HCT116 (cell line): ENCODE measurements around the gene RTTN. TPM values are rescaled to one million over a fixed set of nuclear protein-coding genes. Genes with fewer than 3 reads are reported as not detected.

Experiments
- ATAC-seq: fragments of 200-7000 bp; cut with Tn5 transposase; 2 replicates; pipeline ENCODE4 v1.9.1; 2020; ENCODE audit warnings: mild to moderate bottlenecking, moderate library complexity
- BruUV-seq: library from RNA; stranded (reverse); fragments of 400-500 nt; replicated peaks from 2 replicates; lab custom pipeline; 2021; lab: Mats Ljungman, UMichigan
- CTCF ChIA-PET: fragments of 300-600 bp; sonication (Branson Sonifier 250); formaldehyde crosslinking; loops from one replicate; lab custom pipeline; 2021; ENCODE audit warnings: antibody characterized with exemption; lab: Charles Lee
- POLR2A ChIA-PET: fragments of 300-600, 350-600 bp; sonication (Branson Sonifier 250); formaldehyde crosslinking; loops from one replicate; lab custom pipeline; 2021; ENCODE audit warnings: antibody characterized with exemption; lab: Charles Lee
- RAD21 ChIA-PET, 2 experiments: fragments of 300-600 bp; sonication (Branson Sonifier 250); formaldehyde crosslinking; loops; one replicate each; lab custom pipeline; 2023; ENCODE audit warnings: low total read pairs in 2 of 2; ENCODE audit not compliant: uncharacterized antibody in 2 of 2, unreplicated experiment in 2 of 2, low non-redundant PET in 1 of 2; lab: Charles Lee
- DNase-seq: peaks from one replicate; pipeline ENCODE4 v3.0.0-alpha.2; 2010; ENCODE audit warnings: low read depth, low spot score
- H2AFZ ChIP-seq: fragments of 200-600 bp; shearing (Covaris generic), sonication (generic); 2 replicates; pipeline ENCODE4 v1.6.1; 2017; ENCODE audit warnings: low read depth, mixed run types, mixed read lengths, antibody characterized with exemption, low read length; ENCODE audit not compliant: poor library complexity, severe bottlenecking
- H3K27ac ChIP-seq: 2 replicates; pipeline ENCODE4 v1.5.1; 2012; ENCODE audit warnings: low read depth, low read length
- H3K27me3 ChIP-seq: fragments of 200-600 bp; sonication (generic); 2 replicates; pipeline ENCODE4 v1.6.1; 2016; ENCODE audit warnings: mixed run types, low read length, mixed read lengths; ENCODE audit not compliant: insufficient read depth
- H3K36me3 ChIP-seq, 2 experiments: fragments of 200-500 bp in 1 of 2; fragments of 200-600 bp in 1 of 2; sonication (Bioruptor generic) in 1 of 2; sonication (generic) in 1 of 2; 2 replicates each; pipeline versions ENCODE4 v1.5.1 to v1.6.1; 2014 to 2016; ENCODE audit warnings: low read length in 2 of 2, inconsistent platforms in 1 of 2, mixed read lengths in 1 of 2, mixed run types in 1 of 2; ENCODE audit not compliant: insufficient read depth in 2 of 2, control insufficient read depth in 1 of 2
- H3K4me1 ChIP-seq, 2 experiments: fragments of 200-600 bp in 1 of 2; sonication (generic) in 1 of 2; 2 replicates each; pipeline versions ENCODE4 v1.5.1 to v1.6.1; 2012 to 2017; ENCODE audit warnings: low read length in 2 of 2, inconsistent platforms in 1 of 2, mild to moderate bottlenecking in 1 of 2, mixed read lengths in 1 of 2, mixed run types in 1 of 2, moderate library complexity in 1 of 2; ENCODE audit not compliant: insufficient read depth in 2 of 2, control insufficient read depth in 1 of 2
- H3K4me2 ChIP-seq: fragments of 200-600 bp; sonication (generic); 2 replicates; pipeline ENCODE4 v1.6.1; 2017; ENCODE audit warnings: mixed run types, low read length, mixed read lengths
- H3K4me3 ChIP-seq, 2 experiments: fragments of 200-600 bp in 1 of 2; sonication (generic) in 1 of 2; replicated peaks in 1 of 2; 2 replicates each; pipeline ENCODE4 v1.5.1; 2011 to 2016; ENCODE audit warnings: low read length in 2 of 2, control low read depth in 1 of 2, low read depth in 1 of 2, mild to moderate bottlenecking in 1 of 2, mixed read lengths in 1 of 2, mixed run types in 1 of 2
- H3K79me2 ChIP-seq: fragments of 200-600 bp; sonication (generic); 2 replicates; pipeline ENCODE4 v1.6.1; 2017; ENCODE audit warnings: mild to moderate bottlenecking, mixed run types, low read length, moderate library complexity, mixed read lengths; ENCODE audit not compliant: insufficient read depth
- H3K9ac ChIP-seq: fragments of 200-600 bp; sonication (generic); 2 replicates; pipeline ENCODE4 v1.6.1; 2016; ENCODE audit warnings: low read length, mixed read lengths
- H3K9me2 ChIP-seq: fragments of 200-600 bp; sonication (generic), shearing (Covaris generic); 2 replicates; pipeline ENCODE4 v1.6.1; 2017; ENCODE audit warnings: mixed run types, mild to moderate bottlenecking, moderate library complexity; ENCODE audit not compliant: insufficient read depth
- H3K9me3 ChIP-seq, 2 experiments: fragments of 200-500 bp in 1 of 2; fragments of 200-600 bp in 1 of 2; sonication (Bioruptor generic) in 1 of 2; sonication (generic) in 1 of 2; 2 replicates each; pipeline ENCODE4 v1.6.1; 2014 to 2017; ENCODE audit warnings: low read length in 2 of 2, mixed read lengths in 2 of 2, inconsistent platforms in 1 of 2, low read depth in 1 of 2, mild to moderate bottlenecking in 1 of 2, mixed run types in 1 of 2, moderate library complexity in 1 of 2; ENCODE audit not compliant: control insufficient read depth in 1 of 2, insufficient read depth in 1 of 2
- H4K20me1 ChIP-seq: fragments of 200-600 bp; sonication (generic), shearing (Covaris generic); 2 replicates; pipeline ENCODE4 v1.6.1; 2017; ENCODE audit warnings: mixed run types, mild to moderate bottlenecking, moderate library complexity; ENCODE audit not compliant: insufficient read depth
- CTCF ChIP-seq, 3 experiments: fragments of 200-600 bp in 1 of 3; sonication (generic) in 1 of 3; IDR thresholded peaks in 2 of 3; conservative IDR thresholded peaks in 1 of 3; 2 replicates each; pipeline ENCODE4 v1.5.1; 2012 to 2017; ENCODE audit warnings: low read depth in 2 of 3, low read length in 2 of 3, antibody characterized with exemption in 1 of 3, borderline replicate concordance in 1 of 3, control low read depth in 1 of 3, mild to moderate bottlenecking in 1 of 3, mixed read lengths in 1 of 3, mixed run types in 1 of 3, moderate library complexity in 1 of 3; ENCODE audit not compliant: insufficient read depth in 1 of 3
- EGR1 ChIP-seq: IDR thresholded peaks from 2 replicates; pipeline ENCODE4 v1.6.1; 2012; ENCODE audit warnings: low read depth
- ELF1 ChIP-seq: IDR thresholded peaks from 2 replicates; pipeline ENCODE4 v1.6.1; 2012; ENCODE audit warnings: low read depth, borderline replicate concordance
- EZH2 ChIP-seq: fragments of 200-600 bp; sonication (generic); IDR thresholded peaks from 2 replicates; pipeline ENCODE4 v1.6.1; 2017; ENCODE audit warnings: antibody characterized with exemption, mixed run types
- POLR2AphosphoS5 ChIP-seq: IDR thresholded peaks from 2 replicates; pipeline ENCODE4 v1.6.1; 2011; ENCODE audit warnings: mild to moderate bottlenecking, low read depth, low read length, moderate library complexity
- RAD21 ChIP-seq: IDR thresholded peaks from 2 replicates; pipeline ENCODE4 v1.6.1; 2012; ENCODE audit warnings: low read depth, mild to moderate bottlenecking
- SIN3A ChIP-seq: IDR thresholded peaks from 2 replicates; pipeline ENCODE4 v1.6.1; 2012; ENCODE audit warnings: low read depth
- YY1 ChIP-seq: IDR thresholded peaks from 2 replicates; pipeline ENCODE4 v1.6.1; 2011; ENCODE audit warnings: low read length, low read depth, moderate library complexity, mild to moderate bottlenecking; ENCODE audit not compliant: insufficient replicate concordance; ENCODE audit errors: extremely low read depth
- ZBTB33 ChIP-seq: IDR thresholded peaks from 2 replicates; pipeline ENCODE4 v1.6.1; 2011; ENCODE audit warnings: mild to moderate bottlenecking, low read length, moderate library complexity; ENCODE audit not compliant: insufficient replicate concordance; ENCODE audit errors: extremely low read depth
- ZNF274 ChIP-seq: fragments of 200-500 bp; sonication (Bioruptor generic); IDR thresholded peaks from 2 replicates; pipeline ENCODE4 v1.6.1; 2014; ENCODE audit warnings: mild to moderate bottlenecking, low read depth, low read length, inconsistent platforms
- intact Hi-C: fragments of 100-400 bp; cut with micrococcal nuclease; formaldehyde crosslinking; loops from 2 replicates; pipeline ENCODE4 v1.10.0; 2022
- total RNA-seq: library from RNA; stranded (reverse); gene quantifications from one replicate; pipeline ENCODE4 v1.2.1, GENCODE V29; 2021; ENCODE audit not compliant: unreplicated experiment
- TF ChIP-seq, protein P1 (sequence below): IDR thresholded peaks from 2 replicates; pipeline ENCODE4 v1.6.1; 2012; ENCODE audit warnings: low read depth

The RTTN gene
- total RNA-seq, 1 experiment from 2014 or later, result 41.2 TPM

DNA sequence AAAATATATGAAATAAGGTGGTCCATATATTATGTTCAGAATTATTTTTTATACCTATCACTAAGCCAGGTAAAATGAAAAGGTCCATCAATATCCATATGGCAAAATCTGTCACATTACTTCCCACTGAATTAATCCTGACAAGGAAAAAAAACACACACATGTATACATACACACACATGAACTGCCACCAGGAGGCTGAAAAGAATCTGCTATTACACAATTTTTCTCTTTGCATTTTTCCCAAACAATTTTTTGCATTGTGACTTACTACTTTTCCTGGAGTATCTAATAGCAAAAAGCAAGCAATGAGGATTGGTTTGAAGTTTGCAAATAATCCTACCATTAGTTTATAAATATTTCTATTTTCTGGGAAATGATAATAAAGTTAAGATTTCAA, 129.6 kb downstream of the RTTN start:
- no peak overlapping the region for H3K9ac ChIP-seq
- intact Hi-C loops, result no loop called here
- CTCF ChIA-PET, result no interaction called here

GRCh38 chr18:70074116-70074515, 131.4 kb downstream of the RTTN start:
- CTCF ChIA-PET, result no interaction called here
- no peak overlapping the region for H2AFZ ChIP-seq
- no peaks in the 10 kb centered on the region for H4K20me1 ChIP-seq
- POLR2A ChIA-PET, result no interaction called here
- no TSS peak for BruUV-seq
- H3K36me3 ChIP-seq, result 0 out of 4 replicates have a peak, but pooled peaks cover 0 to 8% of the 10 kb centered on the region in 2 experiments
- no peak overlapping the region for H3K27ac ChIP-seq
- no peak overlapping the region for H3K4me3 ChIP-seq
- no peak overlapping the region for H3K9ac ChIP-seq
- RAD21 ChIA-PET, result no interaction called here
- DNase-seq, result no peak
- ATAC-seq, result no peak
- no peaks in the 10 kb centered on the region for H3K9me3 ChIP-seq
- H3K9me2 ChIP-seq, result no peaks in the 10 kb centered on the region
- H3K79me2 ChIP-seq, result no peaks in the 10 kb centered on the region
- no peaks in the 10 kb centered on the region for H3K27me3 ChIP-seq
- intact Hi-C loops, result no loop called here
- H3K4me1 ChIP-seq, result no peaks in the 10 kb centered on the region
- TF ChIP-seq POLR2AphosphoS5 (no peak), ZBTB33 (no peak), CTCF (IDR thresholded peaks at IDR 0.05 in 2 of 3, conservative IDR thresholded peaks at IDR 0.05 in 1 of 3; ENCODE audit: borderline replicate concordance in 1 of 3, insufficient read depth in 1 of 3, low read depth in 2 of 3, low read length in 2 of 3) (no peak), ZNF274 (no peak), ELF1 (no peak)
- TF ChIP-seq, protein P1, sequence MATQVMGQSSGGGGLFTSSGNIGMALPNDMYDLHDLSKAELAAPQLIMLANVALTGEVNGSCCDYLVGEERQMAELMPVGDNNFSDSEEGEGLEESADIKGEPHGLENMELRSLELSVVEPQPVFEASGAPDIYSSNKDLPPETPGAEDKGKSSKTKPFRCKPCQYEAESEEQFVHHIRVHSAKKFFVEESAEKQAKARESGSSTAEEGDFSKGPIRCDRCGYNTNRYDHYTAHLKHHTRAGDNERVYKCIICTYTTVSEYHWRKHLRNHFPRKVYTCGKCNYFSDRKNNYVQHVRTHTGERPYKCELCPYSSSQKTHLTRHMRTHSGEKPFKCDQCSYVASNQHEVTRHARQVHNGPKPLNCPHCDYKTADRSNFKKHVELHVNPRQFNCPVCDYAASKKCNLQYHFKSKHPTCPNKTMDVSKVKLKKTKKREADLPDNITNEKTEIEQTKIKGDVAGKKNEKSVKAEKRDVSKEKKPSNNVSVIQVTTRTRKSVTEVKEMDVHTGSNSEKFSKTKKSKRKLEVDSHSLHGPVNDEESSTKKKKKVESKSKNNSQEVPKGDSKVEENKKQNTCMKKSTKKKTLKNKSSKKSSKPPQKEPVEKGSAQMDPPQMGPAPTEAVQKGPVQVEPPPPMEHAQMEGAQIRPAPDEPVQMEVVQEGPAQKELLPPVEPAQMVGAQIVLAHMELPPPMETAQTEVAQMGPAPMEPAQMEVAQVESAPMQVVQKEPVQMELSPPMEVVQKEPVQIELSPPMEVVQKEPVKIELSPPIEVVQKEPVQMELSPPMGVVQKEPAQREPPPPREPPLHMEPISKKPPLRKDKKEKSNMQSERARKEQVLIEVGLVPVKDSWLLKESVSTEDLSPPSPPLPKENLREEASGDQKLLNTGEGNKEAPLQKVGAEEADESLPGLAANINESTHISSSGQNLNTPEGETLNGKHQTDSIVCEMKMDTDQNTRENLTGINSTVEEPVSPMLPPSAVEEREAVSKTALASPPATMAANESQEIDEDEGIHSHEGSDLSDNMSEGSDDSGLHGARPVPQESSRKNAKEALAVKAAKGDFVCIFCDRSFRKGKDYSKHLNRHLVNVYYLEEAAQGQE, result no peak
- TF ChIP-seq, all 23 proteins: peak for 0
- no peak overlapping the region for H3K4me2 ChIP-seq

More for the DNA sequence above, 129.6 kb downstream of the RTTN start:
- ChIA-PET RAD21 (no interaction called here), POLR2A (no interaction called here)
- no peaks in the 10 kb centered on the region for H3K79me2 ChIP-seq
- no peaks in the 10 kb centered on the region for H3K9me2 ChIP-seq
- H2AFZ ChIP-seq, result no peak overlapping the region
- no peak overlapping the region for H3K27ac ChIP-seq
- no peaks in the 10 kb centered on the region for H3K4me1 ChIP-seq
- H3K4me3 ChIP-seq, result no peak overlapping the region
- no peak for DNase-seq
- TF ChIP-seq RAD21, result no peak
- no peak for TF ChIP-seq EGR1
- TF ChIP-seq YY1, result no peak
- TF ChIP-seq SIN3A, result no peak
- TF ChIP-seq EZH2, result no peak
- TF ChIP-seq, all 23 proteins: peak for 0
- Histone ChIP-seq H3K9me3 (no peaks in the 10 kb centered on the region), H4K20me1 (no peaks in the 10 kb centered on the region), H3K4me2 (no peak overlapping the region), H3K27me3 (no peaks in the 10 kb centered on the region), H3K36me3 (0 out of 4 replicates have a peak, but pooled peaks cover 0 to 8% of the 10 kb centered on the region in 2 experiments)
- no peak for ATAC-seq
- no TSS peak for BruUV-seq
